ENCODE data around the gene PSMD8. TPM values are rescaled to one million over a fixed set of nuclear protein-coding genes. Genes with fewer than 3 reads are reported as not detected.
A peak's percentile ranks its signal among the peaks of the same experiment; 100 is the strongest.
"Not testable (repeated sequence)": the region's sequence is repeated elsewhere in the genome, so short reads cannot be mapped to it uniquely, and the experiment has no call there.

The PSMD8 gene
- 306 TPM for total RNA-seq
- long read RNA-seq, transcript PSMD8-201 (7 exons, 1,553 nt), result major isoform, 451 of 519 reads
- long read RNA-seq, transcript PSMD8-208 (6 exons, 771 nt), result minor isoform, 14 of 519 reads
- long read RNA-seq, partial matches to known transcripts, result 33 of 519 reads
- long read RNA-seq, other reads (novel, unspliced or antisense), result 19 of 519 reads

DNA sequence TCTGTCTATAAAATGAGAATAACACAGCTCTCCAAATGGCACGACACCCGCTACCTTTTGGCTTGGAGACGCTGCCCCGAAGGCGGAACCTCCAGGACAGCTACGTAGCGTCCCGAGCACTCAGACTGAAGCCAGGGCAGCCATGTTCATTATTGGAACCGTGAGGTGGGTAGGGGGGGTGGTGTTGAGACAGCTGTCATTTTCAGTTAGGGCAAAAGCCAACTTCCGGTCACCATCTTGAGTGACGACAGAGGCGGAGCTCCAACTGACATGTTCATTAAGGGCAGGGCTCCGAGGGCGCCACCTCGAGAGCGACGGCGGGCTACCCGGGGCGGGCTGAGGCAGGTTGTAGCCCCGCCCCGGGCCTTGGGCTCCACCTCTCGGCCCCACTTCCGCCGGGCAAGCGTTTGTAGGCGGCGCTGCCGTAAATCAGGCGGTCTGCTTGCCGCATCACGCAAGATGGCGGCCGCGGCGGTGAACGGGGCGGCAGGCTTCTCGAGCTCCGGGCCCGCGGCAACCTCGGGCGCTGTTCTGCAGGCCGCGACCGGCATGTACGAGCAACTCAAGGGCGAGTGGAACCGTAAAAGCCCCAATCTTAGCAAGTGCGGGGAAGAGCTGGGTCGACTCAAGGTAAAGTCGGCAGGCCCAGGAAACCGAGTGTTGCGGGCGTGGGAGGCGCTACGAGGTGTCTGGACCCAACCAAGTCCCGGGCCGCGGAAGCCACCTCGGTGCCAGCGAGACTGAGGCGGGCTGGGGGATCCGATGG, at the start of gene PSMD8:
PSMD8 (plus strand) TSS at position 240 of the 766 bp plus-strand sequence; CDS start at position 271, 31 bp downstream.
- DNase-seq (peak; percentile 99), ATAC-seq (peak; percentile 97)
- intact Hi-C loops (cut with micrococcal nuclease), result no loop called here

DNA sequence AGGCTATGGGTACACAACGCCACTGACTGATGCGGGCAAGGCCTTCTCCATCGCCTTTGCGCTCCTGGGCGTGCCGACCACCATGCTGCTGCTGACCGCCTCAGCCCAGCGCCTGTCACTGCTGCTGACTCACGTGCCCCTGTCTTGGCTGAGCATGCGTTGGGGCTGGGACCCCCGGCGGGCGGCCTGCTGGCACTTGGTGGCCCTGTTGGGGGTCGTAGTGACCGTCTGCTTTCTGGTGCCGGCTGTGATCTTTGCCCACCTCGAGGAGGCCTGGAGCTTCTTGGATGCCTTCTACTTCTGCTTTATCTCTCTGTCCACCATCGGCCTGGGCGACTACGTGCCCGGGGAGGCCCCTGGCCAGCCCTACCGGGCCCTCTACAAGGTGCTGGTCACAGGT, 47.8 kb upstream of the PSMD8 start:
- ATAC-seq (no peak), DNase-seq (no peak)
- intact Hi-C loops (cut with micrococcal nuclease), result no loop called here

DNA sequence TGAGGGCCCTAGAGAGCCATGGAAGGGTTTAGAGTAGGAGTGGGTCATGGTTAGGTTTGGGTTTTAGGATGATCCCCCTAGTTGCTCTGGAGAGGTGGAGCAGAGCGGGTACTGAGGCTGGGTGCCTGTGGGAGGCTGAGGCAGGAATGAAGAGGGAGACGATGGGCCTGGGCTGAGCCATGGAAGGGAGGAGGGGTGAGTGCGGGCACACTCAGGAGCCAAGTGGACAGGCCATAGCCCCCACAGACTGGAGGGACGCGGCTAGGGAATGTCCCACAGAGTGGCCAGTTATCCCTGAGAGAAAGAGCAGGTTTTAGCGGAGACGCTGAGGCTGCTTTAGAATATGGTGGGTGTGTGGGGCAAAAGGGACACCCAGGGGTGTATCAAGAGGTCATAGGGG, 44.7 kb upstream of the PSMD8 start:
- no peak for ATAC-seq
- DNase-seq, result no peak
- intact Hi-C loops (cut with micrococcal nuclease), result no loop called here

DNA sequence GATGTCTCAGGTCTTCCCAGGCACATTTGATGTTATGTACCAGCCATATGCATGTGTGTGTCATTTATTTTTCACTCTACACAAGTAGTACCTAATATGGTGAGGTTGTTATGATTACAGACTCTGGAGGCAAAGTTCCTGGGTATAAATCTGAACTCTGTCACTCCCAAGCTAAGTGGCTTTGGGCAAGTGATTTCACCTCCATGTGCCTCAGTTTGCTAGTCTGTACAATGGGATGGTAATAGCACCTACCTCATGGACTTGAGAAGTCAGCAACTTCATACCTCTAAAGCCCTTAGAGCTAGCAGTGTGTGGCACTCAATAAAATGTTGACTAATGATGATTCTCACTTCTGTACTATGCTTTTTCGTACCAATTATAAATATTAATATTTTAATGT, 42.6 kb upstream of the PSMD8 start:
- no peak for DNase-seq
- intact Hi-C loops (cut with micrococcal nuclease), result no loop called here
- no peak for ATAC-seq

DNA sequence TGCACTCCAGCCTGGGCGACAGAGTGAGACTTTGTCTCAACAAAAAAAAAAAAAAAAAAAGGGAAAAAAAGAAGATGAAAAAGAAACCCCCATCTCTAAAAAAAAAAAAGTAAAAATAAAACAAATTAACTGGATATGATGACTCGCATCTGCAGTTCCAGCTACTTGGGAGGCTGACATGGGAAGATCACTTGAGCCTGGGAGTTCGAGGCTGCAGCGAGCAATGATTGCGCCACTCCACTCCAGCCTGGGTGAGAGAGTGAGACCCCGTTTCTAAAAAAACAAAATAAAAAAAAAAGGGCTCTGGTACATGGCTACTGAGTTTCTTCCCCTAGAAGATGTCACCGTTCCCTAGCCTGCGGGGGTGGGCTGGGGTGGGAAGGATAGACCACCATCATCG, 41.1 kb upstream of the PSMD8 start:
- DNase-seq (no peak), ATAC-seq (no peak)
- intact Hi-C loops (cut with micrococcal nuclease), result no loop called here

DNA sequence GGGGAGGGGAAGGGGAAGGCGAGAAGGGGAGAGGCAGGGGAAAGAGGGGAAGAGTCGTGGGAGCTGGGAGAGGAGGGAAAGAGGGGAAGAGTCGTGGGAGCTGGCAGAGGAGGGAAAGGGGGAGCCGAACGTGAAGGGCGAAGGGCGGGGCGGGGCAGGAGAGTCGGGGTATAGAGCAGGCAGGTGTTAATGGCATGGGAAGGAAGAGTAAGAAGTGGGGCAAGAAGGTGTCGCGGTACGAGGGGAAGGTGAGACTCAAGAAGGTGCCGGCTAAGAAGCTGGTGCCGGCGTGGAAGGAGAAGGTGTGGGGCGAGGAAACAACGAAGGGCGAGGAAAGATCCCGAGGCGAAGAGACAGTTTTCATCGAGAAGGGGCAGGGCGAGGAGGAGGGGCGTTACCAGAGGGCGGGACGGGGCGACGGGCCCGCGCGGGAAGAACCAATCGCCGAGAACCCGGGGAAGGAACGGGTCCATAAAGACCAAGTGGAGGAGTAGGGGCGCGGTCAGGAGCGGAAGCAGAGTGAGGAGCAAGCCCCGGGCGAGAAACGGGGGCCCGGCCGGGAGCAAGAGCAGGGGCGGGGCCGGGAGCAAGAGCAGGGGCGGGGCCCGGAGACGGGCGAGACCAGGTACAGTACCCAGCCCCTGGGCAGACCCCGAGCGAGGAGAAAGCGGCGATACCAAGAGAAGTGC, 38.3 kb upstream of the PSMD8 start:
- intact Hi-C loops (cut with micrococcal nuclease), result loop anchor here (2.0 kb wide), 1 partner anchor 95 kb away; no protein-coding TSS in a partner anchor
- ATAC-seq, result peak; percentile 93

DNA sequence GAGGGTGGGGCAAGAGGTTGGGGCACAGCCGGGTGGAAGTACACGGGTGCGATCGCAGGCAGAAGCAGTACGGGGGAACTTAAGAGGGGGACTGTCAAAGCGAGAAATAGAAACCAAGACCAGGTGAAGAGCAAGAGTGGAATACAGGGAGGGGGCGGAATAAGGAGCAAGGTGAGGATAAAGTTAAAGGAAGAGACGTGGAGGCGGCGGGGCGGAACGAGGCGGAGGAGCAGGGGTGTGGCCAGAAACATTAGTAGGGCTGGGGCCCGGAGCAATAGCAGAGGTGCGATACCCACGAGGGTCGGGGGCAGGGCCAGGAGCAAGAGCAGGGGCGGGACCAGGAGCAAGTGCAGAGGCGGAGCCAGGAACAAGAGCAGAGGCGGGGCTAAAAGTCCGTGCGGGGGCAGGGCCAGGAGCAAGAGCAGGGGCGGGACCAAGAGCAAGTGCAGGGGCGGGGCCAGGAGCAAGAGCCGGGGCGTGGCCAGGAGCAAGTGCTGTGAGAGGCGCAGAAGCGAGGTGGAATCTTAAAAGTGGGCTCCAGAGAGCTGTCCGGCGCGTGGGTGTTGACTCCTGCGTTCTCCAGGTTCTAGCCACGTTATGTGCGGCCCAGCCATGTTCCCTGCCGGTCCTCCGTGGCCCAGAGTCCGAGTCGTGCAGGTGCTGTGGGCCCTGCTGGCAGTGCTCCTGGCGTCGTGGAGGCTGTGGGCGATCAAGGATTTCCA, 37.6 kb upstream of the PSMD8 start:
- ATAC-seq, result peak; percentile 82
- DNase-seq, result peak; percentile 96
- intact Hi-C loops (cut with micrococcal nuclease), result no loop called here

More for the DNA sequence above, 38.3 kb upstream of the PSMD8 start:
- DNase-seq, result peak; percentile 96

DNA sequence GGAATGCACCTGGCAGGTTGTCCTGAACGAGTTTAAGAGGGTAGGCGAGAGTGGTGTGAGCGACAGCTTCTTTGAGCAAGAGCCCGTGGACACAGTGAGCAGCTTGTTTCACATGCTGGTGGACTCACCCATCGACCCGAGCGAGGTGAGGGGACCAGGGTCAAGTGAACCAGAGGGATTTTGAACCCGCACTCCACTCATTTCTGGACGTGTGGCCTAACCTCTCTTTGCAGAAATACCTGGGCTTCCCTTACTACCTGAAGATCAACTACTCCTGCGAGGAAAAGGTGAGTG, 37.1 kb upstream of the PSMD8 start:
- ATAC-seq (no peak), DNase-seq (no peak)
- intact Hi-C loops (cut with micrococcal nuclease), result no loop called here

DNA sequence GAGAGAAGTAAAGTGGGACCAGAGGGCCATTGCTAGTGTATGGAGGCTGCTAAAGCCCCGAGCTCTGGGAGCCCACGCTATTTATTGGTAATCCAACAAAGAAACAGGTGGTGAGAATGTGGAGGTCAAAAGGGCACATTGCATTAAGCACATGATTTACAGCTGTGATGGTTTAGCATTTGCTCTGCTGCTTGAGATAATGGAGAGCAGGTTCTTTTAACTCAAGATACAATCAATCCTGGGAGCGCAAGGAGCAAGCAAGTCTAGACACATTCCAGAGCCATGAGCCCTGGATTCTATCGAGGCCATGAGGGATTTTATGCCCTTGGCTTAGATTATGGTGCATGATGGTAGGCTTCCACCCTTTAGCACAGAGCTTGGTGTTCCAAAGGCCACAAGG, 35.4 kb upstream of the PSMD8 start:
- intact Hi-C loops (cut with micrococcal nuclease); DNase-seq; ATAC-seq: not testable (repeated sequence)

DNA sequence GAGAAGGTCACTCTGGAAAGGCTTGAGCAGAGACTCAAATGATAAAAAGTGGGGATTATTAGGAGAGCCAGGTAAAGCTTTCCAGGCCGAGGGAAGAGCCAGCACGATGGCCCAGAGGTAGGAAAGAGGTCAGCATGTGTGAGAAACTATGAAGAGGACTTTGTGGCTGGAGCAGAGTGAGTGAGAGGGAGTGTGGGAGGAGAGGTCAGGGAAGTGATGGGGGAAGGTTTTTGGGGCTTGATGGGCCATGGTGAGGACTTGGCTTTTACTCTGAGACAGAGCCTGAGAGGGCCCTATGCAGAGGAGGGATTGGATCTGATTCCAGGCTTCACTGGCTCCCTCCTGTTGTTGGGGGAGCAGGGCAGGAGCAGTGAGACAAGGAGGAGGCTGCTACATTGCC, 33.4 kb upstream of the PSMD8 start:
- no peak for DNase-seq
- intact Hi-C loops (cut with micrococcal nuclease), result no loop called here
- no peak for ATAC-seq

DNA sequence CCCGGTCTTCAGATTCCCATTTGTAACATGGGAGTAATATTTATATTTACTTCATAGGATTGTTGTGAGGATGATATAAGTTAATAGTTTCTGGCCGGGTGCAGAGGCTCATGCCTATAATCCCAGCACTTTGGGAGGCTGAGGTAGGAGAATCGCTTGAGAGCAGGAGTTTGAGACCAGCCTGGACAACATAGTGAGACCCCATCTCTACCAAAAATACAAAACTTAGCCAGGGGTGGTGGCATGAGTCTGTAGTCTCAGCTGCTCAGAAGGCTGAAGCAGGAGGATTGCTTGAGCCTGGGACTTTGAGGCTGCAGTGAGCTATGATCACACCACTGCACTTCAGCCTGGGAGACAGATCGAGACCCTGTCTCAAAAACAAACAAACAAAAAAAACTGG, 27.5 kb upstream of the PSMD8 start:
- intact Hi-C loops (cut with micrococcal nuclease), result no loop called here
- DNase-seq, result no peak
- ATAC-seq, result no peak

DNA sequence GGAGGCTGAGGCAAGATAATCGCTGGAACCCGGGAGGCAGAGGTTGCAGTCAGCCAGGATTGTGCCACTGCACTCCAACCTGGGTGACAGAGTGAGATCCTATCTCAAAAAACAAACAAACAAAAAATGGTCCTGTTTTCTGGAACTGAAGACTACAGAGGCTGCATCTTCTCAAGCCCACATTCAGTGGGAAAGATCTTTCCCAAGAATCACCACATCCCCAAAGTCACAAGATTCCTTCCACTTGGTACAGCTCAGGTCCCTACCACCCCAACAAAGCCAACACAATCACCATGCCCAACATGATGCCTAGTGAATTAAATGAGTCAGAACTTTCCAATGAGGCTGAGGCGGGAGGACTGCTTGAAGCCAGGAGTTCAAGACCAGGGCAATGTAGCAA, 23.5 kb upstream of the PSMD8 start:
- no peak for ATAC-seq

DNA sequence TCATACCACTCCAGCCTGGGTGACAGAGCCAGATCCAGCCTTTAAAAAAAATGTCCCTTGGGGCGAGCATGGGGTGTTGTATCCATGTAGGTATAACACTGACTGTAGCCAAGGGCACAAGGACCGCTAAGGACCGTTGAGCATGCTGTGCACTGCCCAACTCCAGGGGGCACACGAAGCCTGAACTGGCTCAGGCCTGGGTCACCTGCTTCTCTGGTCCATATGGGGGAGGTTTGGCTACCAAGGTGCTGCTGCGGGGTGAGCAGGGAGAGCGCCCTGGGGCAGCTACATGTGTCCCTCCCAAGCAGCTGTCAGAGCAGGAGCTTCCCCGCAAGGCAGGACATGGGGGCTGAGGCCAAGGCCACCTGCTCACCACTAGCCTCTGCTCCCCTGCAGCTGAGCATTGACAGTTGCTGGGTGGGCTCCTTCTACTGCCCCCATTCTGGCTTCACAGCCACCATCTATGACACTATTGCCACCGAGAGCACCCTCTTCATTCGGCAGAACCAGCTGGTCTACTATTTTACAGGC, 22.4 kb upstream of the PSMD8 start:
- intact Hi-C loops (cut with micrococcal nuclease), result no loop called here
- DNase-seq (no peak), ATAC-seq (no peak)

More for the DNA sequence above, 23.5 kb upstream of the PSMD8 start:
- intact Hi-C loops (cut with micrococcal nuclease), result no loop called here
- DNase-seq, result no peak

DNA sequence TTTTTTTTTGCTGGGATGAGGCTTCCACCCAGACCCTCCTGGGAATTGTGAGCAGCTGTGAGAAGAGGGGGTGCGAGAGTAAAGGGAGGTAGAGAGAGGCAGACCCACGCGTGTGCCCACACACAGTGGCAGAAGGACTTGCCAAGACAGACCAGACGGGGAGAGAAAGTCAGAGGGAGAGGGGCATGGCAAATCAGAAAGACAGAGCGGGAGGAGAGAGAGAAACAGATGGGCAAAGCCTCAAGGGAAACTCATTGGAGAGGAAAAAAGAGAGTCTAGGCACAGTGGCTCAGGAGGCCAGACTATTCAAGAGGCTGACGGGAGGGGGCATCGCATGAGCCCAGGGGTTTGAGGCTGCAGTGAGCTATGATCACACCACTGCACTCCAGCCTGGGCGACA, 21.8 kb upstream of the PSMD8 start:
- no peak for DNase-seq
- ATAC-seq, result no peak
- intact Hi-C loops (cut with micrococcal nuclease), result no loop called here

DNA sequence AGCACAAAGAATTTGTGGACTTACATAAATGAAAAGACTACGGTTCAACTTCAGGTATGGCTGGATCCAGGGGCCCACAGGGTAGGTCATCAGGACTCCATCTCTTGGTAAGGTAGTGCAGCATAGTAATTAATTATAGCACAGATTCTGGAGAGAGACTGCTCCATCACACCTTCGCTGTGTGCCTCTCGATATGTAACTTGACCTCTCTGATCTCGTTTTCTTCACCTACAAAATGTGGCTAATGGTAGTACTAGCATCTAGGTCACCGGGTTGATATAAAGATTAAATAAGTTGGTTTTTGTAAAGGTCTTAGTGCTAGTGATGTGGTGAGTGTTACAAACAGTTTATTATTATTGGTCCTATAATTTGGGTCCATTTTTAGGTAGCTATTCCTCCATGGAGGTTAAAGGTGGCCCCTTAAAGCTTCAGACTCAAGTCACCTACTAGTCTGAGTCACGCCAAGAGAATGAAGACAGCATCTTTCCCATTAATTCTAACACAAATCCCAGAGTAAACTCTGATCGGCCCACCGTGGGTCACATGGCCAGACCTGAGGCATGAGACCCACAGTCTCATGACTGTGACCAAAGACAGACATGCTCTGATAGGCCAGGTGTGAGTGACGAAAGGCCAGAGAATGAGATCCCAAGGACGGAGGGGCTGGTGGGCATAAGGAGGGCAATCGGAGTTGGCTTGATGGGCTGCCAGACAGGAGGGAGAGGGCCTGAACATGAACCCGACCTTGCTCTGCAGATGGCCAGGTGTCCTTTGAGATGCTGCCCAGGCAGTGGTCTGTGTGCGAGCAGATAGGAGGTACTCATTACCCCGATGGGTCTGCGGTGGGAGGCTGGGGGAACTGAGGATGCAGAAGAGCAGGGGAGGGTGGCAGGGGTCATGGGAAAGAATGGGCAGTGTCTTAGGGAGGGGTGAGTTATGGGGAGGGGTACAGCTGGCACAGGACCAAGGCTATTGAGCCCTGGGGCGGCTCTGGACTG, 18.3 kb upstream of the PSMD8 start:
- DNase-seq, result no peak
- intact Hi-C loops (cut with micrococcal nuclease), result no loop called here
- no peak for ATAC-seq

DNA sequence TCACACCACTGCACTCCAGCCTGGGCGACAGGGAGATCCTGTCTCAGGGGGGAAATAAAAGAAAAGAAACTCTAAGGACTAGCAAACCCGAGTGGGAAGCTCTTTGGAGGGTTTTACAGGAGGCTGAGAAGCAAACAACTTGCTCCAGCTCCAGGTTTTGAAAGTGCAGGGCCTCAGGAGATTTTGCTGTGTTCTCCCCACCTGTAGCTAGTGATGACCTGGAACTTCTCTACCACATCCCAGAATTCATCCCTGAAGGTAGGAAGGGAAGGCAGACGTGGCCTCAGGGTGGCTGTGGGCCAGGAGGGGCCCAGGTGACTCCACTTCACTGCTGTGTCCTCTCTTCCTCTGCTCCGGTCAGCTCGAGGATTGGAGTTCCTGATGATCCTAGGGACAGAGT, 16.3 kb upstream of the PSMD8 start:
- intact Hi-C loops (cut with micrococcal nuclease), result no loop called here
- ATAC-seq, result no peak
- no peak for DNase-seq

DNA sequence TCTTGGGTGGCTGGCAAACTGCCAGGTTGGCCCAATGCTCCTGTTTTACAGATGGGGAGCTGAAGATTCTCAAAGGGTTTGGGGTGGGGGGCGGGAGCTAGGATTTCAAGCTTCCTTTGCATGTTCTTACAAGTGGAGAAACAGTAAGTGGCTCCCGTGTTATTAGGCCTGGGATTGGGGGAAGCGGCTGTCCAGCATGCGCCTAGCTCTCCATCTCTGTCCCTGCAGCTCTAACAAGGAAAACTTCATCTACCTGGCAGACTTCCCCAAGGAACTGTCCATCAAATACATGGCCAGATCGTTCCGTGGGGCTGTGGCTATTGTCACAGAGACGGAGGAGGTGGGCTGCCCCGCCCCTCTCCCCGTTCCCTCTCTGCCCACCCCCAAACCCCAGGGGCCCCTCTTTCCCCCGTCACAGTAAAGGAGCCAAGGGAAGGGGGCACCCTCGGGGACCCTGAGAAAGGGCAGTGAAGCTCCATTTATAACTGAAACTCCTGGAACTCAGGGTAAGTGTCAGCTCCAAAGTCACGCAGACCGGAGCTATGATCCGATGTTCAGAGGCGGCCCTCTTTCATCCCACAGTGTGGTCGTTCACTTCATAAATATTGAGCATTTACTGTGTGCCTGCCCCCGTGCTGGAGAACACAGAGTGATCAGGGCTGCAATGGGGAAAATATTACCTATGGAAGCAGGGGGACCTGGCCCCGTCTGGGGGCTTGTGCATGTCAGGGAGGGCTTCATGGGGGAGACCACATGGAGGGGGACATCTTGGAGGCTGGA, 14.9 kb upstream of the PSMD8 start:
- DNase-seq (no peak), ATAC-seq (no peak)
- intact Hi-C loops (cut with micrococcal nuclease), result no loop called here

DNA sequence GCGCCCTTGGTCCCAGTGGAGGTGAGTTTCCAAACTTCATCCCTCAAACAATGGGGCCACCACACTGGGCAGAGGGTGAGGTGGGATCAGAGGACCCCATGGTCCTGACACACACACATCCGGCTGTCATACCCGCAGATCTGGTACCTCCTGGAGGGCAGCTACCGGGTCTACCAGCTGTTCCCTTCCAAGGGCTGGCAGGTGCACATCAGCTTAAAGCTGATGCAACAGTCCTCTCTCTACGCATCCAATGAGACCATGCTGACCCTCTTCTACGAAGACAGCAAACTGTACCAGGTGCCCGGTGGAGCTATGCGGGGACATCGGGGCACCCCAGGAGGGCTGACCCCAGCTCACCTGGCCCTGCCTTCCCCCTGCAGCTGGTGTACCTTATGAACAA, 14.0 kb upstream of the PSMD8 start:
- ATAC-seq (no peak), DNase-seq (no peak)
- intact Hi-C loops (cut with micrococcal nuclease), result no loop called here

Measured in left ventricle myocardium superior (tissue), 1 donor.